HepG2 (cell line): ENCODE data around the gene ARFGEF3. TPM values are rescaled to one million over a fixed set of nuclear protein-coding genes. Genes with fewer than 3 reads are reported as not detected.

Experiments used
- ATF1 ChIP-seq: IDR thresholded peaks from 2 replicates; pipeline ENCODE4 v1.6.1; 2016; ENCODE audit warnings: mild to moderate bottlenecking, control low read depth
- CBX2 ChIP-seq, 2 experiments: fragments of 200-600 bp in 1 of 2; sonication (generic); formaldehyde crosslinking in 1 of 2; IDR thresholded peaks; 2 replicates each; pipeline versions ENCODE4 v1.7.0 to v1.8.1; 2018 to 2022; ENCODE audit warnings: low read depth in 2 of 2, low read length in 1 of 2, mild to moderate bottlenecking in 1 of 2, missing genetic modification reagents in 1 of 2
- CHD4 ChIP-seq: fragments of 200-600 bp; sonication (generic); IDR thresholded peaks from 2 replicates; pipeline ENCODE4 v1.7.0; 2017; ENCODE audit warnings: mild to moderate bottlenecking, low read length, borderline replicate concordance
- FOXA3 ChIP-seq: IDR thresholded peaks from 2 replicates; pipeline ENCODE4 v1.6.1; 2016; ENCODE audit warnings: missing genetic modification reagents, missing compliant biosample characterization
- GMEB1 ChIP-seq: sonication (generic); formaldehyde crosslinking; IDR thresholded peaks from 2 replicates; pipeline ENCODE4 v1.5.1; 2020; ENCODE audit warnings: missing genetic modification reagents, mild to moderate bottlenecking, borderline replicate concordance
- HOMEZ ChIP-seq: IDR thresholded peaks from 2 replicates; pipeline ENCODE4 v1.6.1; 2016; ENCODE audit warnings: low read depth
- IKZF5 ChIP-seq: IDR thresholded peaks from 2 replicates; pipeline ENCODE4 v1.6.1; 2018; ENCODE audit warnings: missing genetic modification reagents, mild to moderate bottlenecking, missing compliant biosample characterization
- NFE2 ChIP-seq: sonication (generic); formaldehyde crosslinking; IDR thresholded peaks from 2 replicates; pipeline ENCODE4 v1.4.0; 2020; ENCODE audit warnings: missing genetic modification reagents
- SMAD3 ChIP-seq: sonication (generic); formaldehyde crosslinking; IDR thresholded peaks from 2 replicates; pipeline ENCODE4 v1.4.0; 2020; ENCODE audit warnings: missing genetic modification reagents
- SOX5 ChIP-seq: IDR thresholded peaks from 2 replicates; pipeline ENCODE4 v1.6.1; 2016; ENCODE audit warnings: borderline replicate concordance
- SP5 ChIP-seq: IDR thresholded peaks from 2 replicates; pipeline ENCODE4 v1.6.1; 2016; ENCODE audit warnings: low read depth, borderline replicate concordance
- SRY ChIP-seq: sonication (generic); formaldehyde crosslinking; IDR thresholded peaks from 2 replicates; pipeline ENCODE4 v1.8.0; 2022; ENCODE audit warnings: mild to moderate bottlenecking, missing genetic modification reagents
- TFDP2 ChIP-seq: sonication (generic); formaldehyde crosslinking; IDR thresholded peaks from 2 replicates; pipeline ENCODE4 v1.4.0; 2020; ENCODE audit warnings: missing genetic modification reagents
- THRA ChIP-seq: sonication (generic); formaldehyde crosslinking; IDR thresholded peaks from 2 replicates; pipeline ENCODE4 v1.4.0; 2020; ENCODE audit warnings: missing genetic modification reagents, borderline replicate concordance
- YEATS4 ChIP-seq: sonication (generic); formaldehyde crosslinking; IDR thresholded peaks from 2 replicates; pipeline ENCODE4 v1.4.0; 2020; ENCODE audit warnings: missing genetic modification reagents, borderline replicate concordance
- ZFP1 ChIP-seq: IDR thresholded peaks from 2 replicates; pipeline ENCODE4 v1.6.1; 2016
- ZMYM4 ChIP-seq: sonication (generic); formaldehyde crosslinking; IDR thresholded peaks from 2 replicates; pipeline ENCODE4 v1.8.1; 2023; ENCODE audit warnings: mild to moderate bottlenecking, missing genetic modification reagents
- ZNF264 ChIP-seq: sonication (generic); formaldehyde crosslinking; IDR thresholded peaks from 2 replicates; pipeline ENCODE4 v1.4.0; 2020; ENCODE audit warnings: missing genetic modification reagents
- ZNF44 ChIP-seq: sonication (generic); formaldehyde crosslinking; IDR thresholded peaks from 2 replicates; pipeline ENCODE4 v1.5.1; 2020; ENCODE audit warnings: mild to moderate bottlenecking, missing genetic modification reagents
- ZNF678 ChIP-seq: sonication (generic); formaldehyde crosslinking; IDR thresholded peaks from 2 replicates; pipeline ENCODE4 v1.4.0; 2020; ENCODE audit warnings: mild to moderate bottlenecking, missing genetic modification reagents
- ZNF710 ChIP-seq: sonication (generic); formaldehyde crosslinking; IDR thresholded peaks from 2 replicates; pipeline ENCODE4 v1.5.0; 2020; ENCODE audit warnings: mild to moderate bottlenecking, missing genetic modification reagents, borderline replicate concordance
- polyA plus RNA-seq, 8 experiments: library from polyadenylated mRNA; depleted of rRNA in 3 of 8; stranded (reverse) in 7 of 8; unstranded in 1 of 8; fragments of >200 nt; fragmentation: Illumina TruSeq in 4 of 8; extraction: Trizol in 4 of 8; gene quantifications; 2 replicates each; pipeline versions ENCODE4 v1.2.1 to v1.2.3, GENCODE V29; 2011 to 2016; ENCODE audit warnings: low read depth in 4 of 8, missing spikeins in 1 of 8, mixed read lengths in 1 of 8; ENCODE audit not compliant: insufficient read depth in 1 of 8
- total RNA-seq, 5 experiments: library from RNA; depleted of rRNA; stranded (reverse); fragments of >200 nt; fragmentation: Illumina TruSeq; extraction: Trizol; gene quantifications; 2 replicates each; pipeline ENCODE4 v1.2.3, GENCODE V29; 2016; ENCODE audit warnings: low read depth in 1 of 5

ARFGEF3 gene
- total and polyA plus RNA-seq, 2 of the 13 experiments (the other 11 are each of a cell fraction or from before 2014, with no cell fraction given): 0.60 to 2.6 TPM

- TF ChIP-seq CBX2 (IDR thresholded peaks at IDR 0.05; ENCODE audit: low read depth, low read length): no peak
- TF ChIP-seq CBX2 (CRISPR knock-in tag; IDR thresholded peaks at IDR 0.05; ENCODE audit: low read depth): 0 out of 2 replicates have a peak, but pooled peaks have one; percentile 25
- TF ChIP-seq GMEB1: 0 out of 2 replicates have a peak, but pooled peaks have one; percentile 42
- TF ChIP-seq NFE2 (CRISPR knock-in tag): no peak
- TF ChIP-seq IKZF5: peak; percentile 95
- TF ChIP-seq CHD4: peak; percentile 39; the same call in 1 of the 2 replicates
- peak; percentile 92; the same call in 1 of the 2 replicates for TF ChIP-seq SOX5
- TF ChIP-seq TFDP2 (CRISPR knock-in tag): peak; percentile 59; the same call in 1 of the 2 replicates
- peak; percentile 99 for TF ChIP-seq ZNF710 (CRISPR knock-in tag)
- TF ChIP-seq SP5: peak; percentile 84
- 0 out of 2 replicates have a peak, but pooled peaks have one; percentile 41 for TF ChIP-seq ZNF264
- peak; percentile 82 for TF ChIP-seq SMAD3 (CRISPR knock-in tag)
- peak; percentile 89 for TF ChIP-seq THRA (CRISPR knock-in tag)
- peak; percentile 68; the same call in 1 of the 2 replicates for TF ChIP-seq ZFP1 (CRISPR knock-in tag)
- no peak; the same call in 1 of the 2 replicates for TF ChIP-seq ZNF44 (CRISPR knock-in tag)
- TF ChIP-seq SRY (CRISPR knock-in tag): no peak
- peak; percentile 100 for TF ChIP-seq HOMEZ (CRISPR knock-in tag)
- no peak for TF ChIP-seq ZNF678 (CRISPR knock-in tag)
- TF ChIP-seq ATF1 (CRISPR knock-in tag): peak; percentile 49; the same call in 1 of the 2 replicates
- TF ChIP-seq ZMYM4 (CRISPR knock-in tag): peak; percentile 99
- TF ChIP-seq FOXA3: peak; percentile 100
- TF ChIP-seq YEATS4 (CRISPR knock-in tag): peak; percentile 52; the same call in 1 of the 2 replicates
These were observed 61.3 kb downstream of the ARFGEF3 start (continued) for GRCh38 chr6:138222901-138223546.
